ENCODE data around the gene KNL1.

KNL1 gene

GRCh38 chr15:40684381-40684780, 90.3 kb downstream of the KNL1 start:
- DNase-seq, result no peak
- no peak overlapping the region for H3K27ac Mint-ChIP-seq
- no peak for TF ChIP-seq CTCF (IDR thresholded peaks at IDR 0.05)
- no peak overlapping the region for H3K4me3 Mint-ChIP-seq
- no peaks in the 10 kb centered on the region for H3K27me3 Mint-ChIP-seq (ENCODE audit: low read depth, poor library complexity)
- peaks cover 23% of the 10 kb centered on the region for H3K9me3 Mint-ChIP-seq
- H3K36me3 Mint-ChIP-seq (ENCODE audit: low read depth), result peaks cover 34% of the 10 kb centered on the region
- no peaks in the 10 kb centered on the region for H3K4me1 Mint-ChIP-seq

- Mint-ChIP-seq H3K4me1 (no peaks in the 10 kb centered on the region), H3K4me3 (no peak overlapping the region), H3K9me3 (peaks cover 23% of the 10 kb centered on the region), H3K36me3 (ENCODE audit: low read depth) (peaks cover 34% of the 10 kb centered on the region), H3K27me3 (ENCODE audit: low read depth, poor library complexity) (no peaks in the 10 kb centered on the region), H3K27ac (no peak overlapping the region)
- TF ChIP-seq CTCF (IDR thresholded peaks at IDR 0.05), result no peak
- DNase-seq, result no peak
Observed at GRCh38 chr15:40685376-40685775, 91.3 kb downstream of the KNL1 start.

GRCh38 chr15:40688932-40689799, 95.1 kb downstream of the KNL1 start:
- peaks cover 6% of the 10 kb centered on the region for H3K4me1 Mint-ChIP-seq
- H3K36me3 Mint-ChIP-seq (ENCODE audit: low read depth), result peaks cover 44% of the 10 kb centered on the region
- peaks cover 20% of the 10 kb centered on the region for H3K9me3 Mint-ChIP-seq
- no peak for DNase-seq
- H3K4me3 Mint-ChIP-seq, result no peak overlapping the region
- H3K27me3 Mint-ChIP-seq (ENCODE audit: low read depth, poor library complexity), result no peaks in the 10 kb centered on the region
- no peak for TF ChIP-seq CTCF (IDR thresholded peaks at IDR 0.05)
- H3K27ac Mint-ChIP-seq, result no peak overlapping the region

GRCh38 chr15:40691737-40692136, 97.7 kb downstream of the KNL1 start:
- no peak for TF ChIP-seq CTCF (IDR thresholded peaks at IDR 0.05)
- Mint-ChIP-seq H3K9me3 (no peaks in the 10 kb centered on the region), H3K4me3 (no peak overlapping the region), H3K36me3 (ENCODE audit: low read depth) (peaks cover 26% of the 10 kb centered on the region), H3K4me1 (peaks cover 22% of the 10 kb centered on the region), H3K27ac (no peak overlapping the region), H3K27me3 (ENCODE audit: low read depth, poor library complexity) (no peaks in the 10 kb centered on the region)
- no peak for DNase-seq

GRCh38 chr15:40693904-40694687, 100.0 kb downstream of the KNL1 start:
- TF ChIP-seq CTCF (IDR thresholded peaks at IDR 0.05), result no peak
- Mint-ChIP-seq H3K4me1 (peaks cover 30% of the 10 kb centered on the region), H3K9me3 (no peaks in the 10 kb centered on the region), H3K27ac (peak overlapping the region; percentile 99), H3K4me3 (peak overlapping the region; percentile 100), H3K36me3 (ENCODE audit: low read depth) (peaks cover 21% of the 10 kb centered on the region), H3K27me3 (ENCODE audit: low read depth, poor library complexity) (peaks cover 4% of the 10 kb centered on the region)
- peak; percentile 21 for DNase-seq
